Esophagus squamous epithelium (tissue), 4 donors: ENCODE measurements around the gene DNAH9.

Source experiments
- POLR2A ChIP-seq, 4 donors: fragments of 450-650 bp; IDR thresholded peaks; one replicate each; pipeline ENCODE4 v1.6.1; 2017; ENCODE audit warnings: antibody characterized with exemption in 4 of 4, mild to moderate bottlenecking in 4 of 4, moderate library complexity in 3 of 4
- TF ChIP-seq, protein P1 (sequence below), 6 experiments: fragments of 450-650 bp in 4 of 6; fragments of 200-600 bp in 2 of 6; sonication (generic) in 2 of 6; IDR thresholded peaks; one replicate each; pipeline ENCODE4 v1.5.1; 2016 to 2019; ENCODE audit warnings: antibody characterized with exemption in 6 of 6, mild to moderate bottlenecking in 4 of 6, moderate library complexity in 4 of 6

- TF ChIP-seq, protein P1, sequence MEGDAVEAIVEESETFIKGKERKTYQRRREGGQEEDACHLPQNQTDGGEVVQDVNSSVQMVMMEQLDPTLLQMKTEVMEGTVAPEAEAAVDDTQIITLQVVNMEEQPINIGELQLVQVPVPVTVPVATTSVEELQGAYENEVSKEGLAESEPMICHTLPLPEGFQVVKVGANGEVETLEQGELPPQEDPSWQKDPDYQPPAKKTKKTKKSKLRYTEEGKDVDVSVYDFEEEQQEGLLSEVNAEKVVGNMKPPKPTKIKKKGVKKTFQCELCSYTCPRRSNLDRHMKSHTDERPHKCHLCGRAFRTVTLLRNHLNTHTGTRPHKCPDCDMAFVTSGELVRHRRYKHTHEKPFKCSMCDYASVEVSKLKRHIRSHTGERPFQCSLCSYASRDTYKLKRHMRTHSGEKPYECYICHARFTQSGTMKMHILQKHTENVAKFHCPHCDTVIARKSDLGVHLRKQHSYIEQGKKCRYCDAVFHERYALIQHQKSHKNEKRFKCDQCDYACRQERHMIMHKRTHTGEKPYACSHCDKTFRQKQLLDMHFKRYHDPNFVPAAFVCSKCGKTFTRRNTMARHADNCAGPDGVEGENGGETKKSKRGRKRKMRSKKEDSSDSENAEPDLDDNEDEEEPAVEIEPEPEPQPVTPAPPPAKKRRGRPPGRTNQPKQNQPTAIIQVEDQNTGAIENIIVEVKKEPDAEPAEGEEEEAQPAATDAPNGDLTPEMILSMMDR (IDR thresholded peaks at IDR 0.05), result no peak
- no peak for TF ChIP-seq POLR2A (IDR thresholded peaks at IDR 0.05)
Measured at GRCh38 chr17:11852912-11853311, 254.6 kb downstream of the DNAH9 start.
